Measurements from ENCODE around the gene RPL35A. TPM values are rescaled to one million over a fixed set of nuclear protein-coding genes. Genes with fewer than 3 reads are reported as not detected.

RPL35A gene
- total and polyA plus RNA-seq, 9 of the 15 experiments (the other 6 are each of a cell fraction or from before 2014, with no cell fraction given), result 1,475 to 2,942 (median 2,367) TPM

- TF ChIP-seq ZNF592 (IDR thresholded peaks at IDR 0.05) (no peak), PTBP1 (IDR thresholded peaks at IDR 0.05; ENCODE audit: low read depth, low read length) (no peak), HSF4 (CRISPR knock-in tag; IDR thresholded peaks at IDR 0.05; ENCODE audit: borderline replicate concordance) (no peak), PRDM10 (IDR thresholded peaks at IDR 0.05; ENCODE audit: partially characterized antibody) (no peak), RBM34 (IDR thresholded peaks at IDR 0.05; ENCODE audit: borderline replicate concordance, insufficient read depth, low read length) (no peak), TRIM24 (IDR thresholded peaks at IDR 0.05) (no peak), RAD21 (CRISPR knock-in tag; conservative IDR thresholded peaks at IDR 0.05 in 1 of 2, IDR thresholded peaks at IDR 0.05 in 1 of 2) (no peak), PHB2 (IDR thresholded peaks at IDR 0.05; ENCODE audit: low read depth) (no peak), EP400 (IDR thresholded peaks at IDR 0.05) (no peak), SNAPC5 (CRISPR knock-in tag; IDR thresholded peaks at IDR 0.05) (no peak), TGIF2 (CRISPR knock-in tag; IDR thresholded peaks at IDR 0.05) (no peak), BCL6 (CRISPR knock-in tag; IDR thresholded peaks at IDR 0.05) (no peak), MEIS2 (IDR thresholded peaks at IDR 0.05; ENCODE audit: partially characterized antibody) (no peak), TAF7 (tag; IDR thresholded peaks at IDR 0.05) (peak; percentile 32; the same call in 1 of the 2 replicates), NR4A1 (CRISPR knock-in tag; IDR thresholded peaks at IDR 0.05) (no peak), NR4A1 (tag; IDR thresholded peaks at IDR 0.05) (no peak), ZNF75A (CRISPR knock-in tag; IDR thresholded peaks at IDR 0.05) (no peak), SAFB2 (IDR thresholded peaks at IDR 0.05; ENCODE audit: borderline replicate concordance, low read depth, low read length, severe bottlenecking) (no peak), MCM2 (IDR thresholded peaks at IDR 0.05; ENCODE audit: low read depth) (no peak)
Measured at GRCh38 chr3:197957790-197958133, 7.8 kb downstream of the RPL35A start (continued).

Data from K562 (cell line).